Measurements from ENCODE around the gene DBNL.
"Not testable (repeated sequence)": the region's sequence is repeated elsewhere in the genome, so short reads cannot be mapped to it uniquely, and the experiment has no call there.

DBNL gene

DNA sequence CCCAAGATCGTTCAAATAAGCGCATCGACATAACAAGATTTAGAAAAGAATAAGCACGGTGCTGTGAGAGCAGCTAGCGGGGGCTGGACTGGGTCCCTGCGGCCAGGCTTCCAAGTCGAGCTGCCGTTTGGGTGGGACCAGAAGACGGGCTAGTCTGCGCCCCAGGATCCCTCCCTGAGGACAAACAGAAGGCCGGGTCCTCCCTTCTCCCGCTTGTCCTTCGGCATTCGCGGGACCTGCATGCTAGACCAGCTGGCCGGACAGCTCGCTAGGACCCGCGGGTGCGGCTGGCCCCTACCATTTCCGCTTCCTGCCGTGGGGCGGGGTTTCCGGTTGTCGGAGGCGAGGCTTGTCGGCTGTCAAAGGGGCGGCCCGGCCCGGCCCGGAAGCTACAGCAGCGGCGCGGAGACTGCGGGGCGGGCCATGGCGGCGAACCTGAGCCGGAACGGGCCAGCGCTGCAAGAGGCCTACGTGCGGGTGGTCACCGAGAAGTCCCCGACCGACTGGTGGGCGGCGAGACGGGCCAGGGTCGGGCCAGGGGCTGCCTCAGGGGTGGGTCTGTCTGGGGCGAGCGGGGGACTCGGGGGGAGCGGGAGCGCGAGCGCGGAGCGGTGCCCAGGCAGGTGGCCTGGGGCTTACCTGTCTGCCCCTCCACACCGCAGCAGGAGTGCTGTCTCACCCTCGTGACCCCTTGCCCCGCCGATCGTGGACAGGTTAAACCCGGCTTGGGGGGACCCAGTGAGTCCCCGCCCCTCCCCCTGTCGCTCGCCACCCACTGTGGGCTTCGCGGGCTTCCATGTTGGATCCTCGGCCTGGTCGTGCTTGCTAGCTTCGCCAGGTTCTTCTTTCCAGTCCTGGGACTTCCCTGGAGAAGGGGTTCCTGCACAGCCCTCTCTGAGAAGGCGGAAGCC lies at the start of gene DBNL:
Gene DBNL (plus strand): TSS at position 388 of the 911 bp plus-strand sequence. CDS start 36 bp downstream, at position 424.
- peak; percentile 94 for DNase-seq

DNA sequence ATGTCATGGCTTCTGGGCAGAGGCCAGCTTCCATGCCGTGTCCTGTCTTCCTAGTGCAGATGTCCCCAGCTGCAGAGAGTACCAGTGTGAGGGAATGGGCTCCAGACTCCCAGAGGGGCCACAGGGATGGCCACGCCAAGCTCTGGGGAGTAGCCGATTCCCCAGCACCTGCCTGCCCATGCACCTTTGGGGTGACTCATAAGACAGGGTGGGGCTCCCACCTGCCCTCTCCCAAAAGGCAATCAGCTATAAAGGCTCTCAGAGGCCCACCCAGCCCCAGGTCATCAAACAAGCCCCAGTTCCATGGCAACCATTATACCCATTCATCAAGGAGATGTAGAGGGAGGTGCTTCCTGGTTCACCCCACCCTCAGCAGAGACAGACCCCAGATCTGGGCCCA lies 47.0 kb upstream of the DBNL start, which contains the start of gene SPDYE1:
Gene SPDYE1 (plus strand): TSS at position 366 of the 400 bp plus-strand sequence. CDS start 2,053 bp downstream, outside the sequence.
- DNase-seq = not testable (repeated sequence)

- DNase-seq = not testable (repeated sequence)
Observed at GRCh38 chr7:44012081-44012480, 32.4 kb upstream of the DBNL start.

- not testable (repeated sequence) for DNase-seq
Observed at GRCh38 chr7:44015090-44015489, 29.4 kb upstream of the DBNL start.

DNA sequence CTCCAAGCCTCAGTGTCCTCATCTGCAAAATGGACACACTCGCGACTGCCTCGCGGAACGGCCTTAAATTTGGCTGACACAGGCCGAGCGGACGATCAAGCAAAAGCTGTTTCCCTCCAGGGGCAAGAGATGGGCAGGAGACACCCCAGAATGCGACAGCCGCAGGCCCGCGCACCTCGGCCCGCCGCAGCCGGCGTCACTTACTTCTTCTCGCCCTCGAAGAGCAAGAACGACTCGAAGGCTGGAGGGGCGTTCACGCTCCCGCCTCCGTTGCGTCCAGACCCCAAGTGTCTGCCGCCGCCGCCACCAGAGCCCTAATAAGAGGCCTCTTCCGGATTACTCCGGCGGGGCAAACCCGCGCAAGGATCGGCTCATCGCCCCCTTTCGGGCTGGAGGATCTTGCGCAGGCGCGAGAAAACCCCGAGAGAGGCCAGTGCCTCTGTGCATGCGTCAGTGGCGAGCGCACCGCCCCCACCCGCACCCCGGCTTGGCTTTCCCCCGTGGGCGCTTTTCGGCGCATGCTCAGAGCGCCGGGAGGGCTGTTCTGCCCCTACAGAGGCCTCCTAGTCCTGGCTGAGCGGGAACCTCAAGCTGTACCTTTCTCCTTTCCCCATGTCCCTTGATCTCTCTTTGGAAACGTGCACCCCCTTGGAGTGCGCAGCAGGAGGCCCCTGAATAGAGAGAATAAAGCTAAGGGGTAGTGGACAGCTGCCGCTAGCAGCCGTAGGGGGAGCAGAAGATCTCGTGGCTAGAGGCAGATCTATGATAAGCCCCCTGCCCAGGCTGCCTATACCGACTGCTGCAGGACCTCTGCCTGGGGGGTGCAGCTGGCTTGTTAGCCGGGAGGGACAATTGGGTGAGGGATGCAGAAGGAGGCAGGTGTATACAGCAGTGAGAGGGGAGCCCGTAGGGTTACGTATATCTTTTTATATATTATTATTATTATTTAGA lies 25.4 kb upstream of the DBNL start:
- DNase-seq = peak; percentile 100

- not testable (repeated sequence) for DNase-seq
Observed at GRCh38 chr7:44019825-44020224, 24.7 kb upstream of the DBNL start.

DNA sequence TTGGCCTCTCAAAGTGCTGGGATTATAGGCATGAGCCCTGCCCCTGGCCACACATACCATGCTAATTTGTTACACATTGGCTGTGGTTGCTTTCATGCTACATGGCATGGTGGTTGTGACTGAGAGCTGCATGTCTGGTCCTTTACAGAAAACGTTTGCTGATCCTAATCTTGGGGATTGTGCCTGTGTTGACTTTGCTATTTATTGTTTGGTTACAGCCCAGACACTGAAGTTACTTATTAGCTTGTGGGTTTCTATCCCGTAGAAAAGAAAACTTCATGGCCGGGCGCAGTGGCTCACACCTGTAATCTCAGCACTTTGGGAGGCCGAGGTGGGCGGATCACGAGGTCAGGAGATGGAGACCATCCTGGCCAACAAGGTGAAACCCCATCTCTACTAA lies 22.4 kb upstream of the DBNL start:
- DNase-seq = not testable (repeated sequence)

DNA sequence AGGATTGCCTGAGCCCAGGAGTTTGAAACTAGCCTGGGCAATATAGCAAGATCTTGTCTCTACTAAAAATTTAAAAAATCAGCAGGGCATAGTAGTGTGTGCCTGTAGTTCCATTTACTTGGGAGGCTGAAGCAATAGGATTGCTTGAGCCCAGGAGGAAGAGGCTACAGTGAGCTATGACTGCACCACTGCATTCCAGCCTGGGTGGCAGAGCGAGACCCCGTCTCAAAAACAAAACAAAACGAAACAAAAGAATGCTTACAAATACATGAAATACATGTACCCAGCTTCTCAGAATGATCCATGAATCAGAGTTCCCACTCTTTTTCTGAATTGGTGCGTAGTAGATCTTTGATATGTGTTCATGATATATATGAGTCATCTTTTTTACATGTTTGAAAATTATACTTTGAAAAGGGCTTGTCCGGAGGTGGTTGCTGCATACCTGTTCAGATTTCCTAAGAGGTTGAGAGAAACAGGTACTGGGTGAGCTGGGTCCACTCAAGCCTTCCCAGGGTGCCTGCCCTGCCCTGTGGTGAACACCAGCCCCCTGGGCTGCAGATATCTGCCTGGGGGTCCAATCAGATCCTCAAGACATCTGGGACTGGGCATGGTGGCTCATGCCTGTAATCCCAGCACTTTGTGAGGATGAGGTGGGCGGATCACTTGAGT lies 21.6 kb upstream of the DBNL start:
- DNase-seq = peak; percentile 37

DNA sequence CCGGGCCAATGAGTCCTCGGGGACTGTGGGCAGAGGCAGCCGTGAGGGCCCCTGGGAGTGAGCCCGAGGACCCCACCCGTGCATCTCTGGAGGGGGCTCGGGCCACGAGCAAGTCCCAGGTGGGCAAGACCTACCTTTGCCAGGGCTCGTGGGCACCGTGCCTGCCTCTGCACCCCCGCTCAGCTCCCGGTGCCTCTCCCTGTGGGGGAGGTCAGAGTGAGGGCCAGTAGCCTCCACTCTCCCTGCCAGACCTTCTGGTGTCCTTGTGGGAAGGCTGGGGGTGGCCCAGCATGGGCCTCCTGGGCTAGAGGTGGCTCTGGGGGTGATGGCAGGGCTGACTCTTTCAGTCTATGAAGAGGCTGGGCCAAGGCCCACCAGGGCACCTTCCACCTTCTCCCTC lies 15.1 kb upstream of the DBNL start:
- not testable (repeated sequence) for DNase-seq

GRCh38 chr7:44030029-44030428 lies 14.5 kb upstream of the DBNL start:
- not testable (repeated sequence) for DNase-seq

- not testable (repeated sequence) for DNase-seq
Observed at GRCh38 chr7:44031319-44031718, 13.2 kb upstream of the DBNL start.

GRCh38 chr7:44032031-44032430 lies 12.5 kb upstream of the DBNL start:
- DNase-seq = not testable (repeated sequence)

DNA sequence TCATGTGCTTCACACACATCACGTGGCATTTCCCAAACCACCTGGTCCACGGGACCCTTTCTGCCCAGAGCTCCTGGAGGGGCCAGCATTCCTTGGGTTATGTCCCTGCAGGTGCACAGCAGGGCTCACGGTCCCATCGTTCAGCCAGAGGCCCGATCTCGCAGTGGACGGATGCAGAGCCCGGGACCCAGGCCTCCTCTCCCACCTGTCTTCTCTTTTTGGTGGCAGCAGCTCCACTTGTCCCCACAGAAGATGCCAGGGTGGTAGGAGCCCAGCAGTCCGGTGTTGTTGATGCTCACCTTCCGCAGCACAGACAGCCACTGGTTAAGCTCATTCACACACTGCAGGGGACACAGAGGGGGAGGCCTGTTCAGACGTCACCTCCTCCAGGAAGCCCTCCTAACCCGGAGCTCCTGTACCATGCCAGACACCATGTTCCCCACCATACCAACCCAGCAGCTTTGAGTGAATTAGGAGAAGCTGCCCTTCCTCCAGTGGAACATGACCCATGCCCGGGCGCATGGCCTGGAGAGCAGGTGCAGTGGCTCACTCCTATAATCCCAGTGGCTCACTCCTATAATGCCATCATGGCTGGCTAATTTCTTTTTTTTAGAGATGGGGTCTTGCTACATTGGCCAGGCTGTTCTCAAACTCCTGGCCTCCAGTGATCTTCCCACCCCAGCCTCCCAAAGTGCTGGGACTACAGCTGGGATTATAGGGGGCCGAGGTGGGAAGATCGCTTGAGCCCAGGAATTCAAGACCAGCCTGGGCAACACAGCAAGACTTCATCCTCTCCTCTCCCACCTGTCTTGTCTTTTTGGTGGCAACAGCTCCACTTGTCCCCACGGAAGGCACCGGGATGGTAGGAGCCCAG lies 10.3 kb upstream of the DBNL start:
- not testable (repeated sequence) for DNase-seq

- DNase-seq = peak; percentile 65
Observed at GRCh38 chr7:44036364-44036763, 8.1 kb upstream of the DBNL start.

GRCh38 chr7:44037951-44038350 lies 6.6 kb upstream of the DBNL start:
- not testable (repeated sequence) for DNase-seq

- not testable (repeated sequence) for DNase-seq
Observed at GRCh38 chr7:44038553-44038952, 5.9 kb upstream of the DBNL start.

GRCh38 chr7:44038961-44039558 lies 5.4 kb upstream of the DBNL start:
- DNase-seq = peak; percentile 87

DNA sequence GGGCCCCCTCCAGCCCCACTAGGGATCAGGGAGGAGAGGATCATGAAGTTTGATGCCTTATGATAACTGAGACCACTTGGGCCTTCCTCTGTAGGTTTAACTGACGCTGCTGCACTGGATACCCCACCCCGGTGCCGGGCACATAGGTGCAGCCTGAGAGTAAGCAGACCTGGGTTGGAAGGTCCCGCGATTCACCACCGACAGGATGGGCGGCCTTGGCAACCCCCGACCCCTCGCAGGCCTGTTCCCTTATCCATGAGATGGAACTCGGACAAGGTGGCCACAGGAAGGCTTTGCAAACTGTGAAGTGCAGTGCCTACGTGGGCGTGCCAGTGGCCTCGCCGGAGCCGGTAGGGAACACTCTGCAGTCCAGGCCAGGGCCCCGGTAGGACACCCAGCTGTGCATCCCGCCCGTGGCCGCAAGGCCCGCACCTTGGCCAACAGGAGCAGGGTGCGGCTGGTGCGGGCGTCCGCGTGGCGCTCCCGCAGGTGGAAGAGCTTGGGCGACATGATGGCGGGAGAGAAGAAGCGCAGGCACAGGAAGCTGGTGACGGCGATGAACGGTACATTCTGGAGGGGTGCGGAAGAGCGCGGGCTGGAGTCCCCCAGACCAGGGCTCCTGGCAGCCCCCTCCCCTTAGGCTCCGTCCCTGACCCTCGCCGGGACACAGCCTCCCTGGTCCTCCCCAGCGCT lies 4.6 kb upstream of the DBNL start:
- not testable (repeated sequence) for DNase-seq

- DNase-seq = peak; percentile 74
Observed at GRCh38 chr7:44040493-44040891, 4.0 kb upstream of the DBNL start.

DNA sequence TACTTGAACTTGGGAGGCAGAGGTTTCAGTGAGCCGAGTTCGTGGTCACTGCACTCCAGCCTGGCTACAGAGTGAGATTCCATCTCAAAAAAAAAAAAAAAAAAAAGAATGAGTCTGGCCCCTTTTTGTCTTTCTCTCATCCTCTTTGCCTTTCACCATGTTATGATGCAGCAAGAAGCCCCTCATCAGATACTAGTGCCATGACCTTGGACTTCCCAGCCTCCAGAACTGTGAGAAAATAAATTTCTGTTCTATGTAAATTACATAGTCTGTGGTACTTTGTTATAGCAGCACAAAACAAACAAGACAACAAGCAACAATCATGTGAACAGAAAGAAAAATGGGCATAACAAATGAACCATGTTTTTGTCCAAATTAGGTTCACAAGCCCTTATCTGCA lies 2.3 kb upstream of the DBNL start:
- no peak for DNase-seq
